Measurements from ENCODE around the gene ALG11.
"Not testable (repeated sequence)": the region's sequence is repeated elsewhere in the genome, so short reads cannot be mapped to it uniquely, and the experiment has no call there.

The ALG11 gene

DNA sequence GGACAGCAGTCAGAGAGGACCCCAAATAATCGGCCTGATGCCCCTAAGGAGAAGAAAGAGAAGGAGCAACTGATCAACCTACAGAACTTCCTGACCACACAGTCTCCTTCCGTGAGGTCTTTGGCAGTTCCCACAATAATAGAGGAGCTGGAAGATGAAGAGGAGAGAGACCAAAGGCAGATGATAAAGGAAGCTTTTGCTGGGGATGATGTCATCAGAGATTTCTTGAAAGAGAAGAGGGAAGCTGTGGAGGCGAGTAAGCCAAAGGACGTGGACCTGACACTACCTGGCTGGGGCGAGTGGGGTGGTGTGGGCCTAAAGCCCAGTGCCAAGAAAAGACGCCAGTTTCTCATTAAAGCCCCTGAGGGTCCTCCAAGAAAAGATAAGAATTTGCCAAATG, 18.2 kb downstream of the ALG11 start:
- not testable (repeated sequence) for DNase-seq

DNA sequence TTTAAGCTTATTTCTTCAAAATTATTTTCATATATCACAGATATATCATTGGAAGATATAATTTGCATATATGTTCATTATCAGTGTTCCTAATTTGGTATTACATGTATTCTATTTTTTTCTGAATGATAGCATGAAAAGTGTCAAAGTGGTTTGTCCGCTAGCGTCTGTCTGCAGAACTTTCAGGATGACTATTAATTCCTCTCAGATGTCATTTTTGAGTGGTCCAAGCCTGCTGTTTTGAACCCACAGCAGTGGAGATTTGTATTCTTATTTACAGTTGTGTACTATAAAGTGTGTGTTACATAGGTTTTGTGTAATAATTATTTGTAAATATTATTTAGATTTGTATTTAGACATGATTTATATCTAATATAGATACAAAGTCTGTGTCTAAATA, 20.8 kb downstream of the ALG11 start:
- DNase-seq, result no peak

DNA sequence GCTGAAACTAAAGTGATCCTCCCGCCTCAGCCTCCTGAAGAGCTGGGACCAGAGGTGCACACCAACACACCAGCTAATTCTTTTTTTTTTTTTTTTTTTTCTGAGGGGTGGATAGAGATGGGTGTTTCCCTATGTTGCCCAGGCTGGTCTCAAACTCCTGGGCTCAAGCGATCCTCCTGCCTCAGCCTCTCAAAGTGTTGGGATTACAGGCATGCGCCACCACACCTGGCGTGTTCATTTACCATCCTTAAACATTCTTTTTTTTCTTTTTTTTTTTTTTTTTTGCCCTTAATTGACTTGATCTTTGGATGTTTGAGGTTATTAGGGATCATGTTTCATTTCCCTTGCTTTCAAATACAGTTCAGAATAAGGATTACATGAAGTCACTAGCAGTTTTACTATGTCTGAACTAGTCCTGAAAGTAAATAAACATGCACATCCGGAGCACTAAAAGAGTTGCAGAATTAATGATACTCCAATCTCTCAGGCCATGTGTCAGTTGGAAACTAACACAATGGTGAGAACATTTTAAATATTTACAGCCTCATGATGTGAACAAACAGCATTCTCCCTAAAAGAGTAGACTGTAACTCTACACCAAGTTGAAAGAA, 22.5 kb downstream of the ALG11 start:
- peak; percentile 12 for DNase-seq

DNA sequence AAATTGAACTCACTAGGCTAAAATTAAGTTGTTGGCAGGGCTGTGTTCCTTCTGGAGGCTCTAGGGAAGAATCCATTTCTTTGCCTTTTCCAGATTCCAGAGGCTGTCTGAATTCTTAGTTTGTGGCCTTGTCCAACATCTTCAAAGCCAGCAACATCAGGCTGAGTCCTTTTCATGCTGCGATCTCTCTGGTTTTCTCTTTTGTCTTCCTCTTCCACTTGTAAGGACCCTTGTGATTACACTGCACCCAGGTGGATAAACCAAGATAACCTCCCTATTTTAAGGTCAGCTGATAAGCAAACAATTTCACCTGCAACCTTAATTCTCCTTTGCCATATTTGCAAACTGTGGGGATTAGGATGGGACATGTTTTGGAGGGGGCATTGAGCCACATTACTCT, 23.8 kb downstream of the ALG11 start:
- no peak for DNase-seq

DNA sequence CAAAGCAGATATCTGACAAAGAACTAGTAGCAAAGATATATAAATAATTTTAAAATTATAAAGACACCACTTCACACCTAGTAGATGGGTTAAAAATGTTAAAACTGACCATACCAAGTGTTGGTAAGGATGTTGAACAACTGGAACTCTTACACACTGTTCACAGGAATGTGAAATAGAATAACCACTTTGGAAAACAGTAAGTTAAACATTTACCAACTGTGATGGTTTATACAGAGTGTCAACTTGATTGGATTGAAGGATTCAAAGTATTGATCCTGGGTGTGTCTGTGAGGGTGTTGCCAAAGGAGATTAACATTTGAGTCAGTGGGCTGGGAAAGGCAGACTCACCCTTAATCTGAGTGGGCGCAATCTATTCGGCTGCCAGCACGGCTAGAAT, 31.5 kb downstream of the ALG11 start:
- DNase-seq, result no peak

DNA sequence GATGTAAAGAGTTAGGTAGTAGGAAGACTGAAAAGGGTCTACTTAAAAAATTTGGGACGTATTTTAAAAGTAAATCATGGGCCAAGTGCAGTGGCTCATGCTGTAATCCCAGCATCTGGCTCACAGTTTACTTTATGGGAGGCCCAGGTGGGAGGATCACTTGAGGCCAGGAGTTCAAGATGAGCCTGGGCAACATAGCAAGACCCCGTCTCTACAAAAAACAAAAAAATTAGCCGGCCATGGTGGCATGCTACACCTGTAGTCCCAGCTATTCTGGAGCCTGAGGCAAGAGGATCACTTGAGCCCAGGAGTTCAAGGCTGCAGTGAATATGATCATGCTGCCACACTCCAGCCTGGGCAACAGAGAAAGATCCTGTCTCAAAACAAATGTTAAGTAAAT, 35.3 kb downstream of the ALG11 start:
- no peak for DNase-seq

DNA sequence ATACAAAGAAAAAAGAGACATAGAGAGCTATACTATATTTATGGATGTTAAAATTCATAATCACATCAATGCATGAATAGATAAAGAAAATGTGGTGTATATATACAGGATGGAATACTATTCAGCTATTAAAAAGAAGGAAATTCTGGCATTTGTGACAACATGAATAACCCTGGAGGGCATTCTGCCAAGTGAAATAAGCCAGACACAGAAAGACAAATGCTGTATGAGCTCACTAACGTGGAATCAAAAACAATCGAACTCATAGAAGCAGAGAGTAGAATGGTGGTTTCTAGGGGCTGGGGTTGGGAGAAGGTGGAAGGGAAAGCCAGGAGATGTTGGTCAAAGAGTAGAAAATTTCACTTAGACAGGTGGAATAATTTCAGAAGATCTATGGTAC, 36.3 kb downstream of the ALG11 start:
- DNase-seq, result no peak

DNA sequence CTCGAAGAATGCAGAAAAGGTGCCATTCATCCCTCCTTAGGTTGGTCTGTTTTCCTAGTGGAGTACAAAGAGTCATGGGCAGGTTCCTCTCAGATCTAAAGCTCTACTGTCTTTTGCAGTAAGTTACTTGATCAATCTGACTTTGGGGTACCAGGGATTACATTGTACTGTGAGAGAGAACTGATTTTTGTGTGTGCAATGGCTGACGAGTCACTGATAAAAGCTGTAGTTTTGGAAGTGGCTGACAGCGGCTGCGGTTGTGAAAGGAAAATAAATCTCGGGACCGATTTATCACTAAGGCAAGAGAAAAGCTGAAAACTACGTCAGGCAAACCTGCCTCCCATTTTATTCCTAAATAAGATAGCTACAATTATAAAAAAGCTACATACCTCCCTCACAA, 39.2 kb downstream of the ALG11 start:
- no peak for DNase-seq

DNA sequence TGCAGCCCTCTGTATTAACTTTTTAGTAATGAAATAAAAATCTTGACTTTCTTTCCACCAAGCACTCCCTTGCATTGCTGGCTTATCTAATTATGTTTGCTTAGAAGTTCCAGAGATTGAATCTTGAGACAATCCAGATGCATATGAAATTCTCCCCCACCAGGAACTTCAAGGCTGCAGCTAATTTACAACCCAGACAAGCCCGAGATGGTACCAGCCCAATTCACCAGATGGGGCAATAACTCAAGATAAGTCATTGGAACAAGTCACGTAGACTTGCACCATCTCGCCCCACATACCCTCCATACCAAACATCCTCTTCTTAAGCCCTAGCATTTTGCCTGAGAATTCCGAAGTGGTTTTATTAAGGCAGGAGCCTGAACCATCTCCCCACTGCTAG, 41.3 kb downstream of the ALG11 start:
- DNase-seq, result no peak

DNA sequence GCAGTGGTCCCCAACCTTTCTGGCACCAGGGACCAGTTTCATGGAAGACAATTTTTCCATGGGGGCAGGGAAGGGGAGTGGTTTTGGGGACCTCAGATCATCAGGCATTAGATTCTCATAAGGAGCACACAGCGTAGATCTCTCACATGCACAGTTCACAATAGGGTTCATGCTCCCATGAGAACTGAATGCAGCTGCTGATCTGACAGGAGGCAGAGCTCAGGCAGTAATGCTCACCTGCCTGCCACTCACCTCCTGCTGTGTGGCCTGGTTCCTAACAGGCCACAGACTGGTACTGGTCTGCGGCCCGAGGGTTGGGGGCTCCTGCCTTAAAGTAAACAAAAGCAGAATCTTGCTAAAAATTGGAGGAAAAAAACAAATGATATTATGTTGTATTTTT, 48.9 kb downstream of the ALG11 start:
- not testable (repeated sequence) for DNase-seq

DNA sequence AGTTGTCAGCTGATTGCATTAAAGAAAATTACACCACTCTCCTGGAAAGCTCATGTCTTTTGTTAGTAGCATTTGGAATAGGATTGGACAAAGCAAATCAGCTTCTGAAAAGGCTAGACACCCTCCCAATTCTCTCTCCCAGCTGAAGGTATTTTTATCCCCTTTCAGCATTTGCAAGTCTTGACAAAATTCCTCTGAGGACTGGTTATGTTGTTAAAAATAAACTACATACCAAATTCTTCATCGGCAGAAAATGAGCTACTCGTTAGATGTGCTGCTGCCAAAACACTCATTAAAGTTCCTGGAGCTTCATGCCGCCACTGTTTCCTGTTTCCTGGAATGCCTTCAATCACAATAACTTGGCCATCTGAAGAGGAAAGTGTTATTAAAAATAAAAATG, 49.4 kb downstream of the ALG11 start:
- no peak for DNase-seq

DNA sequence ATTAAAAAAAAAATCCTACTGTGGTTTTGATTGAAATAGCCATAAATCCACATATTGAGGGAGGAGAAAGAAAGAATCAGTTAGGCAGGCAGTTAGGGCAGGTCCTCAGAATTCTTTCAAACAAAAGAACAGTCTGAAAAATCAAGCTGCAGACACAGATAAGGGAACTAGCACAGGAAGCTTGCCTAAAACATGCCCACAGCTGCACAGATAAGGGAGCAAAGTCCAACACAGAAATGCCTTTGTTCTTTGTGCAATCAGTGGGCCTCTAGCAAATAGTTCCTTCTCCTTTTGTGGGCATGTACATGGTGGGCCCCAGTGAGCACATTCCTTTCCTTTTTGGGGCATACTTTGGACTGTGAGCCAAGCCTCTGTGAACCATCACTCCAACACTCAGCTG, 55.0 kb downstream of the ALG11 start:
- DNase-seq, result no peak

DNA sequence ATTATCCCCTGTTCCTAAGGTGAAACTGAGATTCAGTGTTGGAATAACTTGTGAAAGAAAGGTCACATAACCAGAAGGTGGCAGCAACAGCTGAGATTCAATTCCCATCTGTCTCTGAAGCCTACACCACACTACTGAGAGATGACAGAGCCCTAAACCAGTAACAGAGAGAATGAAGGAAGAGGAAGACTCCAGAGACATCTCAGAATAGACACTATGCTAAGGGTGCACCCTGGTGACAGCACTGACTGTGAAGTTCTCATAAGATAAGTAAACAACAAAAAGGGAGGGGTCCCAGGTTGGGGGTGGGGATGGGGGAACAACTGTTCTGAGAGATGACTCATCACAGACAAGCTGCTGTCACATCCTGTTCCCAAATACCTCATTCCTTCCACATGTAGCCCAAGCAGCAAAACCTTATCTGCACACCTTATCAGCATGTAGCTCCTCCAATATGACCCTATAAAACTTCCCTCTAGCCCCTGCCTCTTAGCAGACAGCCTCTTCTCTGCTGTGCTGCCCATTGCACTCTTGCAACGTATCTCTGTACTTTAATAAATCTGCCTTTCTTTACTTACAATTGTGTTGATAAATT, 58.8 kb downstream of the ALG11 start:
- no peak for DNase-seq

Measured in NCI-H2029 treated with DMSO at 0.1 percent for 48 hours (cell line).